Measurements from ENCODE around the gene SP2. TPM values are rescaled to one million over a fixed set of nuclear protein-coding genes. Genes with fewer than 3 reads are reported as not detected.

SP2 gene
- total and polyA plus RNA-seq, 2 of the 8 experiments (the other 6 are each of a cell fraction or from before 2014, with no cell fraction given), result 5.6 to 13.8 TPM

GRCh38 chr17:47884905-47885730 is 10.9 kb upstream of the SP2 start (continued):
- TF ChIP-seq ASH2L (IDR thresholded peaks at IDR 0.05; ENCODE audit: low read length), result no peak
